T-helper 1 cell treated with Interleukin-12 subunit alpha and Interleukin-12 subunit beta and Interleukin-4 antibody, amounts not matched to agents 30 μg/mL and 1 μg/mL, for 36 hours (primary cell): ENCODE measurements around the gene PTPRB.

ENCODE experiments used
- H3K27ac Mint-ChIP-seq: one replicate; pipeline ENCODE4 v1.8.0; 2021; ENCODE audit warnings: mild to moderate bottlenecking, mixed read lengths
- H3K27me3 Mint-ChIP-seq: one replicate; pipeline ENCODE4 v1.8.0; 2021; ENCODE audit warnings: low read depth, mixed read lengths
- H3K36me3 Mint-ChIP-seq: one replicate; pipeline ENCODE4 v1.8.0; 2021; ENCODE audit warnings: low read depth, mixed read lengths
- H3K4me1 Mint-ChIP-seq: one replicate; pipeline ENCODE4 v1.8.0; 2021; ENCODE audit warnings: low read depth, mixed read lengths
- H3K4me3 Mint-ChIP-seq: one replicate; pipeline ENCODE4 v1.8.0; 2021; ENCODE audit warnings: mild to moderate bottlenecking, moderate library complexity, mixed read lengths
- H3K9me3 Mint-ChIP-seq: one replicate; pipeline ENCODE4 v1.8.0; 2021; ENCODE audit warnings: mixed read lengths

Gene PTPRB

GRCh38 chr12:70627677-70628076 is 9.6 kb downstream of the PTPRB start:
- Mint-ChIP-seq H3K9me3 (no peaks in the 10 kb centered on the region), H3K4me1 (no peaks in the 10 kb centered on the region), H3K27ac (no peak overlapping the region), H3K4me3 (no peak overlapping the region), H3K36me3 (no peaks in the 10 kb centered on the region), H3K27me3 (no peaks in the 10 kb centered on the region)

DNA sequence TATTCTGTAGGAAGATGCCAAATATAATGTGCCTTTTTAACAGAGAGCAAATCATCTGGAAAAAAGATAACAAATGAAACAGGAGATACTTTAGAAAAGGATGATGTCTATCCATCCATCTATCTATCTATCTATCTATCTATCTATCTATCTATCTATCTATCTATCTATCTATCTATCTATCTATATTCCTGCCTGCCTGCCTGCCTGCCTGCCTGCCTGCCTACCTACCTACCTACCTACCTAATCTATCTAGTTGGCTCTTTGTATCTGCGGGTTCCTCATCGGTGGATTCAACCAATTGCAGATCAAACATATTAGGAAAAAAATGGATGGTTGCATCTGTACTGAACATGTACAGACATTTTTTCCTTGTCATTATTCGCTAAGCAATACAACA is 11.0 kb downstream of the PTPRB start:
- Mint-ChIP-seq H3K27ac (no peak overlapping the region), H3K4me1 (no peaks in the 10 kb centered on the region), H3K4me3 (no peak overlapping the region), H3K9me3 (no peaks in the 10 kb centered on the region), H3K27me3 (no peaks in the 10 kb centered on the region), H3K36me3 (no peaks in the 10 kb centered on the region)

DNA sequence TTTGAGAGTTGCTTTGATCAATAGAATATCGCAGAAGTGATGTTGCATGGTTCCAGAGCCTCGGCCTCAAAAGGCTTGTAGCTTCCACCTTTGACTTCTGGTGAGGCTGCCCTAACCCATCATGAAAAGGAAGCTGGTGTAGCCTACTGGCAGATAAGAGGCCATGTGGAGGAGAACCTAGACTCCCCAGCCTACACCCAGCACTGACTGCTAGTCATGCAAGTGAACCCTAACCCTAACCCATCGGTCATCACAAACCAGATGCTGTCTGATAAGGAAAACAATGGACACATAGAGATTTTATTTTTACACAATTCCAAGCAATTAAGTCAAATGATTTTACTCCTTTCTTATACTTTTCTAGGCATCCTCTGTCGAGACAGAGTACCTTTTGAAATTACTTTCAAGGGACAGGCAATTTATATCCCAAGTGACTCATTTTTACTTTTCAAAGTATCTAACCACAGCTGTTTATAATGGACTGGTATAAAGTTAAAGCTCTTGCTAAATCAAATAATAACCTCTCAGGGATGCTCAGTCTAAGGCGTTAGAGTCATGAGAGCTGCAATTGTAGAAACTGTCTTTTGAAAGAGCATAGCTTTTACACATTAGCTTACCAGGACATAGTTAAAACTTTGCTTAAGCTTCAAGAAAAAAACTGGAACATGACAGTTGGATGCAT is 17.6 kb downstream of the PTPRB start:
- no peak overlapping the region for H3K27ac Mint-ChIP-seq
- no peaks in the 10 kb centered on the region for H3K9me3 Mint-ChIP-seq
- no peaks in the 10 kb centered on the region for H3K4me1 Mint-ChIP-seq
- no peak overlapping the region for H3K4me3 Mint-ChIP-seq
- no peaks in the 10 kb centered on the region for H3K36me3 Mint-ChIP-seq
- H3K27me3 Mint-ChIP-seq: no peaks in the 10 kb centered on the region

DNA sequence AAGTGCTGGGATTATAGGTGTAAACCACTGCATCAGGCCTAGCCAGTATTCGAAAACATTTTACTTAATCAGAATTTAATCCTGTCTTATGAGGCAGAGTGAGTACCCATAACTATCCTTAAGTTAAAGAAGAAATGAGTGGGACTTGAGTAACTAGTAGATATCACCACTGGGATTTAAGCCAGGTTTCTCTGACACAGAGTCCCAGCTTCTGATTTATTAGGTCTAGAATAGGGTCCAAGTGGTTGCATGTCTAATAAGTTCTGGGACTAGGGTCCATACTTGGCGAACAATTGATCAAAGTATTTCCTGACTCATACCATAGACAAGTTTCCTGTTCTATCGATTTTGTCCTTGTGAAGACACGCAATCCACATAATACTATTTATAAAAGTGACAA is 18.9 kb downstream of the PTPRB start:
- Mint-ChIP-seq H3K4me1 (no peaks in the 10 kb centered on the region), H3K27ac (no peak overlapping the region), H3K9me3 (no peaks in the 10 kb centered on the region), H3K27me3 (peaks cover 5% of the 10 kb centered on the region), H3K4me3 (no peak overlapping the region), H3K36me3 (no peaks in the 10 kb centered on the region)

- Mint-ChIP-seq H3K27ac (no peak overlapping the region), H3K36me3 (no peaks in the 10 kb centered on the region), H3K4me1 (no peaks in the 10 kb centered on the region), H3K9me3 (no peaks in the 10 kb centered on the region), H3K4me3 (no peak overlapping the region), H3K27me3 (peaks cover 11% of the 10 kb centered on the region)
These were observed 19.8 kb downstream of the PTPRB start for GRCh38 chr12:70617450-70617849.

- no peaks in the 10 kb centered on the region for H3K36me3 Mint-ChIP-seq
- H3K27ac Mint-ChIP-seq: no peak overlapping the region
- H3K4me3 Mint-ChIP-seq: no peak overlapping the region
- H3K9me3 Mint-ChIP-seq: no peaks in the 10 kb centered on the region
- no peaks in the 10 kb centered on the region for H3K4me1 Mint-ChIP-seq
- peaks cover 28% of the 10 kb centered on the region for H3K27me3 Mint-ChIP-seq
These were observed 21.9 kb downstream of the PTPRB start for GRCh38 chr12:70615174-70615866.

DNA sequence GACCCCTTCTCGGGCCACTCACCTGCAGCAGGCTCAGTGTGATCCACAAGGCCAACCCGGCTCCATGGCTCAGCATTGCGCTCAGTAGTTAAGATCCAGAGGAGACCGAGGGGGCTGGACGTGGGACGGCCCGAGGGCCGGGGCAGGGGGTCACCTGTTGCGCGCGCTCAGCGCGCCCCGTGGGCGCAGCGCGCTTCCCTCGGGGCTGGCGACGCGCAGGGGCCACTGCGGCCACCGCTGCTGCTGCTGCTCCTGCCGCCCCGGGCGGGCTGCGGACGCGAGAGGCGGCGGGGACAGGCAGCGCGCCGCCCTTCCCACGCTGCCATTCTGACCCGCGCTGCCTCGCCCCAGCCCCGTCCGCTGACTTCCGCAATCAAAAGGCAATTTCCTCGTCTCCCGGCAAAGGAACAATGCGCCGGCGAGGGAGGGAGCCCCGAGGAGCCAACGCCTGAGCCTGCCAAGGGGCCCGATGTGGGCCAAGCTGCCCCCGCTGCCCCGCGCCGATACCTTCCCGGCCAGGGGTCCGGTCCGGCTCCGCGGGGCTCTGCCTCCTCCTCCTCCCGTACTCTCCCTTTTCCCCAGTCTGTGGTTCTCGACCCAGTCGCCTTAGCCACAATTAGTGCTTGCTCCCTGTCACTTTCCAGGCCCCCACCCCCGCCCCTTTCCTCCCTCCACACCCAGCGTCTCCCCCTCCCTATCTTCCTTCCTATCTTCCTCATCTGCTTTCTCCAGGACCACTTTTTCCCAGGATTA is 27.3 kb downstream of the PTPRB start:
- Mint-ChIP-seq H3K27me3 (peaks cover 51% of the 10 kb centered on the region), H3K4me3 (peak overlapping the region; percentile 50), H3K27ac (no peak overlapping the region)

GRCh38 chr12:70609203-70609602 is 28.0 kb downstream of the PTPRB start:
- H3K36me3 Mint-ChIP-seq: no peaks in the 10 kb centered on the region
- H3K4me1 Mint-ChIP-seq: no peaks in the 10 kb centered on the region
- no peak overlapping the region for H3K27ac Mint-ChIP-seq
- no peak overlapping the region for H3K4me3 Mint-ChIP-seq
- no peaks in the 10 kb centered on the region for H3K9me3 Mint-ChIP-seq
- peaks cover 51% of the 10 kb centered on the region for H3K27me3 Mint-ChIP-seq

More for the DNA sequence above, 27.3 kb downstream of the PTPRB start:
- Mint-ChIP-seq H3K9me3 (no peaks in the 10 kb centered on the region), H3K36me3 (no peaks in the 10 kb centered on the region), H3K4me1 (no peaks in the 10 kb centered on the region)

GRCh38 chr12:70608184-70608583 is 29.0 kb downstream of the PTPRB start:
- H3K4me3 Mint-ChIP-seq: no peak overlapping the region
- H3K27ac Mint-ChIP-seq: no peak overlapping the region
- no peaks in the 10 kb centered on the region for H3K36me3 Mint-ChIP-seq
- H3K9me3 Mint-ChIP-seq: no peaks in the 10 kb centered on the region
- H3K4me1 Mint-ChIP-seq: no peaks in the 10 kb centered on the region
- peaks cover 45% of the 10 kb centered on the region for H3K27me3 Mint-ChIP-seq

DNA sequence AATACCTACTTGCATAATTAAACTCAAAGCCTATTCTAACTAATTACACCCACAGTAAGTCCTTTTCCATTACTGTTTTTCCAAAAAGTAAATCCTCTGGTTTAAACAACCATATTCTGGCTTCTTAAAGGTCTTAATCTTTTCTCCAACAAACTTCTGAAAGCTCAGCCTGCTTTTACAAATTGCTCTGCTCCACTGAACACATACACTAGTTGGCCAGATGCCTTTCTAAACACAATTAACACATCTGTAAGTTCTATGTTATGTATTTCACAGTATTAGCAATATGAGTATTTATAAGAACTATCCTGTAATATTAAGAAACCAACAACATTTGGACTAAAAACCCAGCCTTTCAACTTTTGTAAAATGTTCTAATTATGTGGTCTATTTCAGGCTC is 30.1 kb downstream of the PTPRB start:
- Mint-ChIP-seq H3K4me3 (no peak overlapping the region), H3K36me3 (no peaks in the 10 kb centered on the region), H3K27me3 (peaks cover 37% of the 10 kb centered on the region), H3K9me3 (no peaks in the 10 kb centered on the region), H3K27ac (no peak overlapping the region), H3K4me1 (no peaks in the 10 kb centered on the region)

- H3K4me3 Mint-ChIP-seq: no peak overlapping the region
- H3K4me1 Mint-ChIP-seq: no peaks in the 10 kb centered on the region
- H3K9me3 Mint-ChIP-seq: no peaks in the 10 kb centered on the region
- H3K27ac Mint-ChIP-seq: no peak overlapping the region
- H3K27me3 Mint-ChIP-seq: peaks cover 29% of the 10 kb centered on the region
- H3K36me3 Mint-ChIP-seq: no peaks in the 10 kb centered on the region
These were observed 31.3 kb downstream of the PTPRB start for GRCh38 chr12:70605976-70606375.

- no peak overlapping the region for H3K27ac Mint-ChIP-seq
- H3K27me3 Mint-ChIP-seq: peaks cover 20% of the 10 kb centered on the region
- H3K36me3 Mint-ChIP-seq: no peaks in the 10 kb centered on the region
- no peaks in the 10 kb centered on the region for H3K4me1 Mint-ChIP-seq
- H3K9me3 Mint-ChIP-seq: no peaks in the 10 kb centered on the region
- no peak overlapping the region for H3K4me3 Mint-ChIP-seq
These were observed 32.6 kb downstream of the PTPRB start for GRCh38 chr12:70604662-70605061.

GRCh38 chr12:70603044-70603443 is 34.2 kb downstream of the PTPRB start:
- Mint-ChIP-seq H3K36me3 (no peaks in the 10 kb centered on the region), H3K4me1 (no peaks in the 10 kb centered on the region), H3K27me3 (peaks cover 4% of the 10 kb centered on the region), H3K9me3 (no peaks in the 10 kb centered on the region), H3K4me3 (no peak overlapping the region), H3K27ac (no peak overlapping the region)

DNA sequence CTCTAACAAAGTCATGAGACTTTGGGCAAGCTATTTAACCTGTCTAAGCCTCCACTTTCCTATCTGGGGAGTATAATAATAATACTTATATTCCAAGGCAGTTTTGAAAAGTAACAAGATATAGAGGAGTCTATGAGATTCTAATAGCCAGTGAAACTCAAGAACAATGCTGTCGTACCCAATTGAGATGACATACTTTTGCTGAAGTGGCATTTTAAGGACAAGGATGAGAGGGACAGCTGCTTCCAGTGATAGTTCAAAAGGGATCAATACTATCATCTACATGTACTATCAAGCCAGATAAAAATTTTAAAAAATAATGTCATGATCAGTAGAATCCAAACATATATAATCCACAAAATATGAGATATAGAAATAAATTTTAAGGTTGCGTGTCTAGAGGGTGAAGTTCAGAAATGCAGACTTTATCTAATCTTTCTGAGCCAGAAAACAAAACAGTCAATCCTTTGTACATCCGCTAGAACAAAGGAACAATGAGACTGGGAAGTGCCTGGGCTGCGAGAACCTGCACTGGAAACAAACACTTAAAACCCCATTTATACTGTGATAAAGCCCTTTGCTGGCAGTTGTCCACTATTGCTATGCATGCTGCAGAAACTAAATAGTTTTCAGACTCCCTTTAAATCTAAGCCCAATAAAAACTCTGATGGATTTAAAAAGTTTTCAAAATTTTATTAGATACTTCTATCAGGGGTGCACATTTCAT is 38.6 kb downstream of the PTPRB start:
- no peak overlapping the region for H3K27ac Mint-ChIP-seq

More for the DNA sequence above, 38.6 kb downstream of the PTPRB start:
- no peak overlapping the region for H3K4me3 Mint-ChIP-seq
- no peaks in the 10 kb centered on the region for H3K36me3 Mint-ChIP-seq
- no peaks in the 10 kb centered on the region for H3K27me3 Mint-ChIP-seq
- no peaks in the 10 kb centered on the region for H3K4me1 Mint-ChIP-seq
- no peaks in the 10 kb centered on the region for H3K9me3 Mint-ChIP-seq
